Glutamatergic neuron (in vitro differentiated cells): Measurements from ENCODE around the gene C12orf60. TPM values are rescaled to one million over a fixed set of nuclear protein-coding genes. Genes with fewer than 3 reads are reported as not detected.

ENCODE experiments used
- DNase-seq: peaks from one replicate; pipeline ENCODE4 v3.0.0; 2022
- H3K27ac Mint-ChIP-seq: one replicate; pipeline ENCODE4 v1.8.0; 2020; ENCODE audit warnings: mild to moderate bottlenecking, mixed read lengths, inconsistent platforms; ENCODE audit not compliant: unreplicated experiment
- H3K27me3 Mint-ChIP-seq: one replicate; pipeline ENCODE4 v1.8.0; 2020; ENCODE audit warnings: mild to moderate bottlenecking, moderate library complexity, mixed read lengths, inconsistent platforms; ENCODE audit not compliant: unreplicated experiment
- H3K36me3 Mint-ChIP-seq: one replicate; pipeline ENCODE4 v1.8.0; 2020; ENCODE audit warnings: mild to moderate bottlenecking, mixed read lengths, inconsistent platforms; ENCODE audit not compliant: unreplicated experiment
- H3K4me1 Mint-ChIP-seq: one replicate; pipeline ENCODE4 v1.8.0; 2020; ENCODE audit warnings: mild to moderate bottlenecking, low read depth, mixed read lengths, inconsistent platforms; ENCODE audit not compliant: unreplicated experiment
- H3K4me3 Mint-ChIP-seq: one replicate; pipeline ENCODE4 v1.8.0; 2020; ENCODE audit warnings: mild to moderate bottlenecking, mixed read lengths, inconsistent platforms; ENCODE audit not compliant: unreplicated experiment
- H3K9me3 Mint-ChIP-seq: one replicate; pipeline ENCODE4 v1.8.0; 2020; ENCODE audit warnings: mild to moderate bottlenecking, moderate library complexity, mixed read lengths, inconsistent platforms; ENCODE audit not compliant: unreplicated experiment
- CTCF ChIP-seq: fragments of 200-600 bp; sonication (generic); IDR thresholded peaks from one replicate; pipeline ENCODE4 v1.5.0; 2021; ENCODE audit not compliant: partially characterized antibody, unreplicated experiment
- total RNA-seq: library from RNA; stranded (reverse); fragmentation: NEBNext Ultra II Directional; extraction: Animal tissue kit (Norgen Biotek cat#: 25700); gene quantifications from one replicate; pipeline ENCODE4 v1.2.1, GENCODE V29; 2021; ENCODE audit not compliant: unreplicated experiment

C12orf60 gene
- total RNA-seq, 1 donor from 2014 or later, result 0.88 TPM

DNA sequence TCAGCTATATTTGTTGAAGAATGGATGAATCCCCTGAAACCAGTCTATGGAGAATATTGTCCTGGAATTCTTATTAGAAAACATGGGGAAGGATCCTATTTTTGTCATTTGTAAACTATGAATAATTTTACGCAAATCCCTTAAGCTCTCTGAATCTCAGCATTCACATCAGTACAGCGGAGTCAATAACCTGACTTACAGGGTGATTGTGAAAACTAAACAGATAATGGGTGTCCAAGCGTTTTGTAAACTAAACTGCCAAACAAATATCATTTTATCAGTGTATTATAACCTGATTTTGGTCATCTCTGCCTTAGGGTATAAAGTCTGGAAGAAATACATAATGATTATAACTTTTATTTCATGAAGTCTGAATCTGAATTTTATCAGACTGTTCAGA is 29.9 kb downstream of the C12orf60 start:
- Mint-ChIP-seq H3K9me3 (no peaks in the 10 kb centered on the region), H3K4me1 (peaks cover 2% of the 10 kb centered on the region), H3K4me3 (no peak overlapping the region), H3K36me3 (no peaks in the 10 kb centered on the region), H3K27ac (no peak overlapping the region), H3K27me3 (no peaks in the 10 kb centered on the region)
- no peak for TF ChIP-seq CTCF
- no peak for DNase-seq

GRCh38 chr12:14833952-14834351 is 30.5 kb downstream of the C12orf60 start:
- Mint-ChIP-seq H3K9me3 (no peaks in the 10 kb centered on the region), H3K27ac (no peak overlapping the region), H3K27me3 (no peaks in the 10 kb centered on the region), H3K4me3 (no peak overlapping the region), H3K4me1 (peaks cover 2% of the 10 kb centered on the region), H3K36me3 (no peaks in the 10 kb centered on the region)
- no peak for DNase-seq
- TF ChIP-seq CTCF, result no peak

GRCh38 chr12:14834509-14834908 is 31.0 kb downstream of the C12orf60 start:
- H3K4me3 Mint-ChIP-seq, result no peak overlapping the region
- no peaks in the 10 kb centered on the region for H3K36me3 Mint-ChIP-seq
- TF ChIP-seq CTCF, result no peak
- no peak overlapping the region for H3K27ac Mint-ChIP-seq
- H3K27me3 Mint-ChIP-seq, result peaks cover 2% of the 10 kb centered on the region
- no peak for DNase-seq
- peaks cover 2% of the 10 kb centered on the region for H3K4me1 Mint-ChIP-seq
- H3K9me3 Mint-ChIP-seq, result no peaks in the 10 kb centered on the region

DNA sequence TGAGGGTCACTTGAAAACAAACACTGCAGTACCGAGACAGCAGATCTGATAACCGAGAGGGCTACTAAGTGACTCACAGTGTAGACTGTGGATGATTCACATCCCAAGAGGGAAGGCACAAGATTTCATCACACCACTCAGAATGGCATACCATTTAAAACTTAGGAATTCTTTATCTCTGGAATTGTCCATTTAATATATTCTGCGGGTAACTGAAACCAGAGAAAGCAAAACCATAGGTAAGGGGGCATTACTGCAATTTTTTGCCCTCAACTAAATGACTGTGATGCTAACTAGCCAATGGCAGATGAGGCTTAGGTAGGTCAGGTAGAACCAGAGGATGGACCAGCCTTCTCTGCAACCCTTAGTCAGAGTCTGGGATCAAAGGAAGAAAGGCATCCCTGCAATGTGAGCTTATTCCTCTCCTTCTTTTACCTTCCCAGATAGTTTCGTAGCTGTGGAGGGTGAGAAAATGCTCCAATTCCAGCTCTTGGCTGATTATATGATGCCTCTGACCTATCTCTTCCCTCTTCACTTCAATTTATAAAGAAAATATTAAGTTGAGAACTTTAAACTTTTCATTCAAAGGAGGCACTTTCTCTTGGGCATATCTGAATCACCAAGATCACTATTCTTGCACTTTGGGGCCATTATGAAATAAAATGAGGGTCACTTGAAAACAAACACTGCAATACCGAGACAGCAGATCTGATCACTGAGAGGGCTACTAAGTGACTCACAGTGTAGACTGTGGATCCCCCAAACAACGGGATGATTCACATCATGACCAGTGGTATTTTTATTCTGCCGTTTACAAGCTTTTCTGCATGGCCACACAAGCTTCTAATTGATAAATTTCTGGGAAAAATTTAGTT is 33.1 kb downstream of the C12orf60 start:
- Mint-ChIP-seq H3K36me3 (no peaks in the 10 kb centered on the region), H3K27ac (no peak overlapping the region), H3K4me3 (no peak overlapping the region), H3K27me3 (peaks cover 2% of the 10 kb centered on the region), H3K9me3 (no peaks in the 10 kb centered on the region), H3K4me1 (peaks cover 2% of the 10 kb centered on the region)
- no peak for DNase-seq
- no peak for TF ChIP-seq CTCF

DNA sequence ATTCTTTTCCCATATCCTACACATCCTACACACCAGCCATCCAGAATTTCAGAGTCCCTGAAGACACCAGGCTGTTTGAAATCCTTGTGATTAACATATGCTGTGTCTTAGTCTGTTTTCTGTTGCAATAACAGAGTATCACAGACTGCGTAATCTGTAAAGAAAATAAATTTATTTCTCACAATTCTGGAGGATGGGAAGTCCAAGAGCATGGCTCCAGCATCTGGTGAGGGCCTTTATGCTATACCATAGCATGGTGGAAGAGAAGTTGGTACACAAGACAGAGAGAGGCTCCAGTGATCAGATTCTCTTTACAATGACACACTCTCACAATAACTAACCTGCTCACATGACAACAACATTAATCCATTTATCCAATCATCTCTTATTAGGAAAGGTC is 35.8 kb downstream of the C12orf60 start:
- no peak overlapping the region for H3K4me3 Mint-ChIP-seq
- peaks cover 2% of the 10 kb centered on the region for H3K4me1 Mint-ChIP-seq
- DNase-seq, result no peak
- no peaks in the 10 kb centered on the region for H3K9me3 Mint-ChIP-seq
- peaks cover 4% of the 10 kb centered on the region for H3K27me3 Mint-ChIP-seq
- H3K27ac Mint-ChIP-seq, result no peak overlapping the region
- no peak for TF ChIP-seq CTCF
- no peaks in the 10 kb centered on the region for H3K36me3 Mint-ChIP-seq
